Endothelial cell (in vitro differentiated cells): ENCODE data around the gene GTF2H4. TPM values are rescaled to one million over a fixed set of nuclear protein-coding genes. Genes with fewer than 3 reads are reported as not detected.

Experiments
- DNase-seq: peaks from one replicate; pipeline ENCODE4 v3.0.0; 2021; ENCODE audit warnings: low spot score
- H3K27ac Mint-ChIP-seq: one replicate; pipeline ENCODE4 v1.8.0; 2021; ENCODE audit warnings: mixed read lengths, inconsistent platforms; ENCODE audit not compliant: unreplicated experiment
- H3K27me3 Mint-ChIP-seq: one replicate; pipeline ENCODE4 v1.8.0; 2021; ENCODE audit warnings: mild to moderate bottlenecking, moderate library complexity, mixed read lengths, inconsistent platforms; ENCODE audit not compliant: unreplicated experiment
- H3K36me3 Mint-ChIP-seq: one replicate; pipeline ENCODE4 v1.8.0; 2021; ENCODE audit warnings: mild to moderate bottlenecking, low read depth, mixed read lengths, inconsistent platforms; ENCODE audit not compliant: unreplicated experiment
- H3K4me1 Mint-ChIP-seq: one replicate; pipeline ENCODE4 v1.8.0; 2021; ENCODE audit warnings: mild to moderate bottlenecking, mixed read lengths, inconsistent platforms; ENCODE audit not compliant: unreplicated experiment
- H3K4me3 Mint-ChIP-seq: one replicate; pipeline ENCODE4 v1.8.0; 2021; ENCODE audit warnings: mild to moderate bottlenecking, mixed read lengths, inconsistent platforms; ENCODE audit not compliant: unreplicated experiment
- H3K9me3 Mint-ChIP-seq: one replicate; pipeline ENCODE4 v1.8.0; 2021; ENCODE audit warnings: mixed read lengths, inconsistent platforms; ENCODE audit not compliant: unreplicated experiment
- total RNA-seq: library from RNA; stranded (reverse); fragmentation: NEBNext Ultra II Directional; extraction: Animal tissue kit (Norgen Biotek cat#: 25700); gene quantifications from one replicate; pipeline ENCODE4 v1.2.1, GENCODE V29; 2021; ENCODE audit not compliant: unreplicated experiment
- TF ChIP-seq, protein P1 (sequence below): fragments of 200-600 bp; sonication (generic); IDR thresholded peaks from one replicate; pipeline ENCODE4 v1.5.0; 2021; ENCODE audit warnings: antibody characterized with exemption; ENCODE audit not compliant: unreplicated experiment

The GTF2H4 gene
- total RNA-seq, 1 donor from 2014 or later: 47.6 TPM

DNA sequence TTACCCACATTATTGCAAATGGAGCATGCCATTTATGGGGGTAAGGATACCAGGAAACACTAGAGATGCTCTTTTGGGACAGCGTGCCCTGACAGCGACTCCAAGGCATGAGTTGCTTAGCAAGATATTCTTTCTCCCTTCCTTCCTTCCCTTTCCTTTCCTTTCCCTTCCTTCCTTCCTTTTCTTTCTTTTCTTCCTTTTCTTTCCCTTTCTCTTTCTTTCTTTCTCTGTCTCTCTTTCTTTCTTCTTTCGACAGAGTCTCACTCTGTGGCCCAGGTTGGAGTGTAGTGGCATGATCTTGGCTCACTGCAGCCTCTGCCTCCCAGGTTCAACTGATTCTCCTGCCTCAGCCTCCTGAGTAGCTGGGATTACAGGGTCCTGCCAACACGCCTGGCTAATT is 36.0 kb downstream of the GTF2H4 start:
- TF ChIP-seq, protein P1, sequence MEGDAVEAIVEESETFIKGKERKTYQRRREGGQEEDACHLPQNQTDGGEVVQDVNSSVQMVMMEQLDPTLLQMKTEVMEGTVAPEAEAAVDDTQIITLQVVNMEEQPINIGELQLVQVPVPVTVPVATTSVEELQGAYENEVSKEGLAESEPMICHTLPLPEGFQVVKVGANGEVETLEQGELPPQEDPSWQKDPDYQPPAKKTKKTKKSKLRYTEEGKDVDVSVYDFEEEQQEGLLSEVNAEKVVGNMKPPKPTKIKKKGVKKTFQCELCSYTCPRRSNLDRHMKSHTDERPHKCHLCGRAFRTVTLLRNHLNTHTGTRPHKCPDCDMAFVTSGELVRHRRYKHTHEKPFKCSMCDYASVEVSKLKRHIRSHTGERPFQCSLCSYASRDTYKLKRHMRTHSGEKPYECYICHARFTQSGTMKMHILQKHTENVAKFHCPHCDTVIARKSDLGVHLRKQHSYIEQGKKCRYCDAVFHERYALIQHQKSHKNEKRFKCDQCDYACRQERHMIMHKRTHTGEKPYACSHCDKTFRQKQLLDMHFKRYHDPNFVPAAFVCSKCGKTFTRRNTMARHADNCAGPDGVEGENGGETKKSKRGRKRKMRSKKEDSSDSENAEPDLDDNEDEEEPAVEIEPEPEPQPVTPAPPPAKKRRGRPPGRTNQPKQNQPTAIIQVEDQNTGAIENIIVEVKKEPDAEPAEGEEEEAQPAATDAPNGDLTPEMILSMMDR: no peak
- no peak for DNase-seq
- Mint-ChIP-seq H3K9me3 (no peaks in the 10 kb centered on the region), H3K27ac (no peak overlapping the region), H3K4me1 (peaks cover 3% of the 10 kb centered on the region), H3K4me3 (no peak overlapping the region), H3K36me3 (no peaks in the 10 kb centered on the region), H3K27me3 (peaks cover 8% of the 10 kb centered on the region)

DNA sequence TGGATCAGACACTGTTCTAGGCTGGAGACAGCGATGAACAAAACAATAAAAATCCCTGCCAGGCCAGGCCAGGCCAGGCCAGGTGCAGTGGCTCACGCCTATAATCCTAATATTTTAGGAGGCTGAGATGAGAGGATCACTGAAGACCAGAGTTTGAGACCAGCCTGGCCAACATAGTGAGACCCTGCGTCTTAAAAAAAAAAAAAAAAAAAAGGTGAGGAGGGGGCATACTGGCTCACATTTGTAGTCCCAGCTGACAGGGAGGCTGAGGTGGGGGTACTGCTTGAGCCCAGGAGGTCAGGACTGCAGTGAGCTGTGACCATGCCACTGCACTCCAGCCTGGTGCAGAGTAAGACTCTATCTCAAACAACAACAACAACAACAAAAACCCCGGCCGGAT is 37.3 kb downstream of the GTF2H4 start:
- TF ChIP-seq, protein P1: no peak
- DNase-seq: no peak
- H3K4me1 Mint-ChIP-seq: peaks cover 3% of the 10 kb centered on the region
- H3K36me3 Mint-ChIP-seq: peaks cover 9% of the 10 kb centered on the region
- H3K27me3 Mint-ChIP-seq: peaks cover 8% of the 10 kb centered on the region
- H3K4me3 Mint-ChIP-seq: no peak overlapping the region
- no peak overlapping the region for H3K27ac Mint-ChIP-seq
- no peaks in the 10 kb centered on the region for H3K9me3 Mint-ChIP-seq

DNA sequence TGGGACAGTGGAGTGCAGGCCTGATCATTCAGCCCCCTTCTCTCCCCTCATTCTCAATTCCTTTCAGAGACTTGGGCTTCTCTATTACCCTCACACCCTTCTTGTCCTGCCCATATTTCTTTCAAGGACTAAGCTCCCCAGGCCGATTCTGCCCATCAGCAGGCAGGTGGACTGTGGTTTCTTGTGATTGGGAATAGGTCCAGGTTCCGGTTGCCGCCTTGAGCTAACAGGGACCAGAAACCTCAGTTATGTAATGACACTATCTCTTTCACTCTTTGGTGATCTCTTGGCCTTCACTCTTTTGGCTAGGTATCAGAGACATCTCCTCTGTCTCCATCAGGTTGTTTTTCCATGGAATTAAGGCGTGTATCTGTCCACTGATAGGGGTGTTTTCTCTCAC is 39.2 kb downstream of the GTF2H4 start:
- TF ChIP-seq, protein P1: no peak
- Mint-ChIP-seq H3K9me3 (no peaks in the 10 kb centered on the region), H3K4me1 (peaks cover under 1% of the 10 kb centered on the region), H3K27ac (no peak overlapping the region), H3K27me3 (peaks cover 9% of the 10 kb centered on the region), H3K4me3 (no peak overlapping the region), H3K36me3 (peaks cover 10% of the 10 kb centered on the region)
- no peak for DNase-seq

DNA sequence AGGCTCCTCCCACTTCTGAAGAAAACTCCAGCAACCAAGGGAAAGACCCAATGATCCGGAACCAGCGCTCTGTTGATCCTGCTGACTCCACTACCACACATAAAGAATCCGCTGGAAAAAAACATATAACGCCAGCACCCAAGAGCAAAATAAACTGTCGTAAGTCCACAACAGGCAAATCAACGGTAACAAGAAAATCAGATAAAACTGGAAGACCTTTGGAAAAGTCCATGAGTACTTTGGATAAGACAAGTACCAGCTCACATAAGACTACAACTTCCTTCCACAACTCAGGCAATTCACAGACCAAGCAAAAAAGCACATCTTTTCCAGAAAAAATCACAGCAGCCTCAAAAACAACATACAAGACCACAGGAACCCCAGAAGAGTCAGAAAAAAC is 40.8 kb downstream of the GTF2H4 start:
- Mint-ChIP-seq H3K36me3 (peaks cover 10% of the 10 kb centered on the region), H3K27me3 (peaks cover 6% of the 10 kb centered on the region), H3K4me3 (no peak overlapping the region), H3K4me1 (peaks cover 10% of the 10 kb centered on the region), H3K27ac (no peak overlapping the region), H3K9me3 (no peaks in the 10 kb centered on the region)
- TF ChIP-seq, protein P1: no peak
- DNase-seq: no peak

DNA sequence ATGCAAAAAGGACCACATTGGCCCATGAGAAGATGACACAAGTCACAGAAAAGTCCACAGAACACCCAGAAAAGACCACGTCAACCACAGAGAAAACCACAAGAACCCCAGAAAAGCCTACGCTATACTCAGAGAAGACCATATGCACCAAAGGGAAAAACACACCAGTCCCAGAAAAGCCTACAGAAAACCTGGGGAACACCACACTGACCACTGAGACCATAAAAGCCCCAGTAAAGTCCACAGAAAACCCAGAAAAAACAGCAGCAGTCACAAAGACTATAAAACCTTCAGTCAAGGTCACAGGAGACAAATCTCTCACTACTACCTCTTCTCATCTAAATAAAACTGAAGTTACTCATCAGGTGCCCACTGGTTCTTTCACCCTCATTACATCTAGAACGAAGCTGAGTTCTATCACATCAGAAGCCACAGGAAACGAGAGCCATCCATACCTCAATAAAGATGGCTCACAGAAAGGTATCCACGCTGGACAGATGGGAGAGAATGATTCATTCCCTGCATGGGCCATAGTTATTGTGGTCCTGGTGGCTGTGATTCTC is 44.0 kb downstream of the GTF2H4 start:
- H3K4me1 Mint-ChIP-seq: peaks cover 24% of the 10 kb centered on the region
- H3K36me3 Mint-ChIP-seq: peaks cover 10% of the 10 kb centered on the region
- H3K27me3 Mint-ChIP-seq: peaks cover 6% of the 10 kb centered on the region
- H3K4me3 Mint-ChIP-seq: no peak overlapping the region
- no peak overlapping the region for H3K27ac Mint-ChIP-seq
- TF ChIP-seq, protein P1: no peak
- no peaks in the 10 kb centered on the region for H3K9me3 Mint-ChIP-seq
- no peak for DNase-seq
